H1 (cell line): ENCODE measurements around the gene BICDL1. TPM values are rescaled to one million over a fixed set of nuclear protein-coding genes. Genes with fewer than 3 reads are reported as not detected.

Experiments used
- CBX8 ChIP-seq: fragments of 300-800, 300-1000 bp; sonication (generic); IDR thresholded peaks from 2 replicates; pipeline ENCODE4 v1.7.1; 2016; ENCODE audit warnings: low read depth, low read length, borderline replicate concordance
- MAX ChIP-seq: IDR thresholded peaks from 2 replicates; pipeline ENCODE4 v1.6.1; 2012; ENCODE audit warnings: inconsistent platforms
- polyA plus RNA-seq, 7 experiments: library from polyadenylated mRNA; depleted of rRNA in 3 of 7; stranded (reverse) in 5 of 7; unstranded in 2 of 7; fragments of >200 nt in 5 of 7; fragments of 200-250 nt in 2 of 7; gene quantifications; 1 replicate in 5 of 7; 2 replicates in 1 of 7; 4 replicates in 1 of 7; pipeline versions ENCODE4 v1.2.1 to v1.2.3, GENCODE V29; 2011 to 2013; ENCODE audit warnings: missing spikeins in 2 of 7, mixed read lengths in 2 of 7
- total RNA-seq: library from RNA; stranded (reverse); fragmentation: NEBNext Ultra II Directional; extraction: Animal tissue kit (Norgen Biotek cat#: 25700); gene quantifications from 2 replicates; pipeline ENCODE4 v1.2.1, GENCODE V29; 2021

BICDL1 gene
- total and polyA plus RNA-seq, 2 of the 8 experiments (the other 6 are each of a cell fraction or from before 2014, with no cell fraction given), result 17.2 to 25.9 TPM

DNA sequence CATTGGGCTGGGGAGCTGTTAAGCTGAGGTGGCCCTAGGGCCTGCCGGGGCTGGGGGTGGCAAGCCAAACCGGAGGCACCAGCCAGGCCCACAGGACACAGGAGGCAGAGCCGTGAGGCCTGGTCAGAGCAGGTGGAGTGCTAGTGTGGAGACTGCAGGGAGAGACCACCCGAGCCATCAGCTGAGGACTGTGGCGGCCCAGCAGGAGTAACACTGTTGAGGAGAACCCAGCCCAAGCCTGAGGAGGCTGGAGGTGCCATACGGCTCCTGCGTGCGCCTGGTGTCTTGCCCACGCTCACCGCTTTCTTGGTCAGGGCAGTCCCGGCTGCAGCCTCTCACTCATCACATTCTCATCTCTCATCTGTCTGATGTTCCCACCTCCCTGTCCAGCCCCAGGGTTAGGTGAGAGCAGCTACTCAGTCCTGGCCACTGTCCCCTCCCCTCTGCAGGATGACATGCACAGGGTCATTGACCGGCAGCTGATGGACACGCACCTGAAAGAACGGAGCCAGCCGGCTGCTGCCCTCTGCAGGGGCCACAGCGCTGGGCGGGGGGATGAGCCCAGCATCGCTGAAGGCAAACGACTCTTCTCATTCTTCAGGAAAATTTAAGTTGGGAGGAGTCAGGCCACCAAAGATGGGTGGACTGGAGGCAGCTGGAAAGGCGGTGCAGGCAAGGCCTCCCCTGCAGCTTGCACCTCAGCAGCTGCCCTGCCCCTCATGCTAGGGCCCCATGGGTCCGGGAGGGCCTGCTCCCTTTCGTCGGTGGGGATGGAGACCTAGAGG, 103.7 kb downstream of the BICDL1 start (continued):
- TF ChIP-seq CBX8 (no peak), MAX (no peak)
